Transverse colon (tissue), 4 donors: ENCODE measurements around the gene CFAP20DC. TPM values are rescaled to one million over a fixed set of nuclear protein-coding genes. Genes with fewer than 3 reads are reported as not detected.

Experiments used
- DNase-seq: peaks from one replicate; pipeline ENCODE4 v3.0.0-alpha.2; 2019
- H3K27ac ChIP-seq, 4 donors: fragments of 200-600 bp; sonication (generic); 2 replicates each; pipeline ENCODE4 v1.5.1; 2016 to 2018; ENCODE audit warnings: inconsistent platforms in 4 of 4
- H3K27me3 ChIP-seq: fragments of 200-600 bp; sonication (generic); 2 replicates; pipeline ENCODE4 v1.5.1; 2017; ENCODE audit warnings: inconsistent platforms
- H3K36me3 ChIP-seq, 4 donors: fragments of 200-600 bp; sonication (generic); 2 replicates each; pipeline ENCODE4 v1.5.1; 2017 to 2019; ENCODE audit warnings: inconsistent platforms in 4 of 4
- H3K4me1 ChIP-seq, 4 donors: fragments of 200-600 bp; sonication (generic); 2 replicates each; pipeline ENCODE4 v1.5.1; 2017 to 2020; ENCODE audit warnings: inconsistent platforms in 4 of 4
- H3K4me3 ChIP-seq, 4 donors: fragments of 200-600 bp; sonication (generic); 1 replicate in 1 of 4; 2 replicates in 3 of 4; pipeline versions ENCODE4 v1.5.1 to v1.6.1; 2017 to 2019; ENCODE audit warnings: inconsistent platforms in 4 of 4
- H3K9me3 ChIP-seq, 2 donors: fragments of 200-600 bp; sonication (generic); 2 replicates each; pipeline ENCODE4 v1.5.1; 2017 to 2019; ENCODE audit warnings: inconsistent platforms in 2 of 2
- CTCF ChIP-seq, 5 experiments: fragments of 200-600 bp in 3 of 5; fragments of 450-650 bp in 2 of 5; sonication (generic) in 3 of 5; IDR thresholded peaks; 1 replicate in 2 of 5; 2 replicates in 3 of 5; pipeline ENCODE4 v1.5.1; 2016 to 2017; ENCODE audit warnings: antibody characterized with exemption in 5 of 5, inconsistent platforms in 3 of 5, mild to moderate bottlenecking in 2 of 5, moderate library complexity in 1 of 5
- EP300 ChIP-seq: sonication (generic); formaldehyde crosslinking; IDR thresholded peaks from one replicate; pipeline ENCODE4 v1.6.1; 2017; ENCODE audit warnings: antibody characterized with exemption, low read depth
- POLR2A ChIP-seq: fragments of 450-650 bp; IDR thresholded peaks from one replicate; pipeline ENCODE4 v1.6.1; 2016; ENCODE audit warnings: antibody characterized with exemption, mild to moderate bottlenecking, moderate library complexity
- POLR2AphosphoS5 ChIP-seq, 3 donors: sonication (generic); formaldehyde crosslinking; IDR thresholded peaks; one replicate each; pipeline ENCODE4 v1.6.1; 2016; ENCODE audit warnings: antibody characterized with exemption in 3 of 3
- WGBS, 2 donors: methylation state at CpG; one replicate each; pipeline ENCODE4 v1.1.5; 2018; ENCODE audit warnings: low coverage in 1 of 2; 5-methylcytosine and 5-hydroxymethylcytosine counted together
- in situ Hi-C, 4 donors: fragments of 200-750 bp; cut with MboI; loops; one replicate each; pipeline versions ENCODE4 v1.15.0 to v1.15.1; 2017; ENCODE audit warnings: low sequenced_read_pairs in 3 of 4, low pct_ligation_motif_present in 1 of 4, low pct_unique_long_range_greater_than_20kb in 1 of 4
- intact Hi-C: fragments of 100-400 bp; cut with DNase I; formaldehyde crosslinking; loops from one replicate; pipeline ENCODE4 v1.15.1; 2023; ENCODE audit warnings: low total_unique reads
- total RNA-seq, 4 donors: library from RNA; depleted of rRNA; stranded (reverse); fragments of >200 nt; gene quantifications; one replicate each; pipeline ENCODE4 v1.1.0, GENCODE V29; 2016

Gene CFAP20DC
- total RNA-seq, 4 donors from 2014 or later = 0.20 to 0.82 TPM; not detected in 2

DNA sequence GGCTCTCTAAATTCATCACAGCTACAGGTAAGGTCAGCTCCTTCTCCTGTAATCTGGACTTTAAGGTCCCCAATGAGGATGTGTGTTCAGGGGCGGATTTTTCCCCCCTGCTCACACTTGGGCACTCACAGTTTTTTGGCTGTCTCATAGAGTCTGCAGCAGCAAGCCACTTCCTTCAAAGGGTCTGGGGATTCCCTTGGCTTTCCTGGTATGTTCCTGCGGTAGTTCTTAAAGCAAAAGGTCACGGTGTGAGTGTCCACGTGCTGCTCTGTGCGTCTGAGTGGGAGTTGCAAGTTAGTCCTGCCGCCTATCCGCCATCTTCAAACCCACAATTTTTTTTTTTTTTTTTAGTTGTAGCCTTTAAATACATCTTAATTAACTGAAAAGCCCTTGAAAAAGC is 15.4 kb upstream of the CFAP20DC start:
- DNase-seq = no peak
- 56 to 85% methylated on average over 2 to 7 of the region's 7 CpGs for WGBS, 2 donors
- in situ Hi-C loops = loop anchor here in 1 of 4 donors (25.0 kb wide), 1 partner anchor 428 kb away; no protein-coding TSS in a partner anchor
- intact Hi-C loops = no loop called here
- Histone ChIP-seq H3K9me3 (no peaks in the 10 kb centered on the region), H3K36me3 (no peaks in the 10 kb centered on the region), H3K27ac (no peak overlapping the region), H3K4me3 (no peak overlapping the region), H3K4me1 (no peaks in the 10 kb centered on the region), H3K27me3 (no peaks in the 10 kb centered on the region)
- TF ChIP-seq CTCF (IDR thresholded peaks at IDR 0.05) (no peak), POLR2A (no peak), POLR2AphosphoS5 (IDR thresholded peaks at IDR 0.05) (no peak), EP300 (no peak)

- intact Hi-C loops (no loop called here), in situ Hi-C loops (loop anchor here in 1 of 4 donors (25.0 kb wide), 1 partner anchor 427 kb away; no protein-coding TSS in a partner anchor)
- Histone ChIP-seq H3K4me1 (no peaks in the 10 kb centered on the region), H3K36me3 (no peaks in the 10 kb centered on the region), H3K27ac (no peak overlapping the region), H3K27me3 (no peaks in the 10 kb centered on the region), H3K9me3 (no peaks in the 10 kb centered on the region), H3K4me3 (no peak overlapping the region)
- TF ChIP-seq POLR2AphosphoS5 (IDR thresholded peaks at IDR 0.05) (no peak), POLR2A (no peak), EP300 (no peak), CTCF (IDR thresholded peaks at IDR 0.05) (no peak)
- 84% methylated on average over 3 of the region's 3 CpGs; no CpG with 5 or more reads in 1 of the 2 donors for WGBS, 2 donors
- no peak for DNase-seq
These were observed 14.9 kb upstream of the CFAP20DC start for GRCh38 chr3:59064728-59065127.

- DNase-seq = peak; percentile 19
- Histone ChIP-seq H3K36me3 (no peaks in the 10 kb centered on the region), H3K27ac (no peak overlapping the region), H3K9me3 (no peaks in the 10 kb centered on the region), H3K4me1 (no peaks in the 10 kb centered on the region), H3K4me3 (no peak overlapping the region), H3K27me3 (no peaks in the 10 kb centered on the region)
- intact Hi-C loops = no loop called here
- TF ChIP-seq POLR2AphosphoS5 (IDR thresholded peaks at IDR 0.05) (no peak), POLR2A (no peak), CTCF (IDR thresholded peaks at IDR 0.05) (peak in 1 of 5 experiments; percentile 8), EP300 (no peak)
- WGBS, 2 donors = 50 to 63% methylated on average over 1 to 2 of the region's 2 CpGs
- in situ Hi-C loops = loop anchor here in 1 of 4 donors (25.0 kb wide), 1 partner anchor 427 kb away; no protein-coding TSS in a partner anchor
These were observed 14.5 kb upstream of the CFAP20DC start for GRCh38 chr3:59064276-59064675.

GRCh38 chr3:59056706-59057105 is 6.9 kb upstream of the CFAP20DC start:
- Histone ChIP-seq H3K27me3 (no peaks in the 10 kb centered on the region), H3K9me3 (no peaks in the 10 kb centered on the region), H3K27ac (no peak overlapping the region), H3K36me3 (no peaks in the 10 kb centered on the region), H3K4me3 (no peak overlapping the region), H3K4me1 (no peaks in the 10 kb centered on the region)
- WGBS, 2 donors = 68 to 81% methylated on average over 2 of the region's 2 CpGs
- intact Hi-C loops = no loop called here
- TF ChIP-seq POLR2A (no peak), EP300 (no peak), CTCF (IDR thresholded peaks at IDR 0.05) (no peak), POLR2AphosphoS5 (IDR thresholded peaks at IDR 0.05) (no peak)
- in situ Hi-C loops = loop anchor here in 1 of 4 donors (25.0 kb wide), 1 partner anchor 419 kb away; no protein-coding TSS in a partner anchor
- DNase-seq = no peak
